ENCODE data around the gene ADCY5. TPM values are rescaled to one million over a fixed set of nuclear protein-coding genes. Genes with fewer than 3 reads are reported as not detected.

ADCY5 gene
- total RNA-seq, 1 donor from 2014 or later: 48.2 TPM

GRCh38 chr3:123342631-123343080, 106.2 kb downstream of the ADCY5 start:
- DNase-seq (ENCODE audit: low spot score): no peak

- DNase-seq (ENCODE audit: low spot score): no peak
These were observed 106.8 kb downstream of the ADCY5 start for GRCh38 chr3:123341871-123342630.

GRCh38 chr3:123340336-123340735, 108.6 kb downstream of the ADCY5 start:
- DNase-seq (ENCODE audit: low spot score): peak; percentile 69

- no peak for DNase-seq (ENCODE audit: low spot score)
These were observed 109.6 kb downstream of the ADCY5 start for GRCh38 chr3:123339302-123339701.

GRCh38 chr3:123338620-123339061, 110.2 kb downstream of the ADCY5 start:
- no peak for DNase-seq (ENCODE audit: low spot score)

- no peak for DNase-seq (ENCODE audit: low spot score)
These were observed 110.8 kb downstream of the ADCY5 start for GRCh38 chr3:123337948-123338619.

GRCh38 chr3:123337226-123337625, 111.7 kb downstream of the ADCY5 start:
- no peak for DNase-seq (ENCODE audit: low spot score)

GRCh38 chr3:123336441-123336851, 112.4 kb downstream of the ADCY5 start:
- no peak for DNase-seq (ENCODE audit: low spot score)

- no peak for DNase-seq (ENCODE audit: low spot score)
These were observed 112.9 kb downstream of the ADCY5 start for GRCh38 chr3:123336001-123336400.

GRCh38 chr3:123335007-123335670, 113.8 kb downstream of the ADCY5 start:
- DNase-seq (ENCODE audit: low spot score): no peak

GRCh38 chr3:123334056-123334455, 114.8 kb downstream of the ADCY5 start:
- no peak for DNase-seq (ENCODE audit: low spot score)

- no peak for DNase-seq (ENCODE audit: low spot score)
These were observed 115.5 kb downstream of the ADCY5 start for GRCh38 chr3:123333401-123333800.

- peak; percentile 43 for DNase-seq (ENCODE audit: low spot score)
These were observed 116.7 kb downstream of the ADCY5 start for GRCh38 chr3:123332124-123332641.

- no peak for DNase-seq (ENCODE audit: low spot score)
These were observed 117.2 kb downstream of the ADCY5 start for GRCh38 chr3:123331651-123332050.

- peak; percentile 81 for DNase-seq (ENCODE audit: low spot score)
These were observed 117.9 kb downstream of the ADCY5 start for GRCh38 chr3:123331006-123331405.

- peak; percentile 25 for DNase-seq (ENCODE audit: low spot score)
These were observed 118.4 kb downstream of the ADCY5 start for GRCh38 chr3:123330441-123330991.

- DNase-seq (ENCODE audit: low spot score): no peak
These were observed 119.1 kb downstream of the ADCY5 start for GRCh38 chr3:123329636-123330340.

- DNase-seq (ENCODE audit: low spot score): peak; percentile 55
These were observed 119.8 kb downstream of the ADCY5 start for GRCh38 chr3:123328851-123329635.

GRCh38 chr3:123327956-123328850, 120.7 kb downstream of the ADCY5 start:
- DNase-seq (ENCODE audit: low spot score): no peak

Measured in umbilical cord (tissue), 2 donors.